Activated effector memory CD4-positive, alpha-beta T cell treated with anti-CD3 and anti-CD28 coated beads, Interleukin-2, amount 50 U/mL, for 16 hours (primary cell): ENCODE results near the gene RPS19BP1.
A peak's percentile ranks its signal among the peaks of the same experiment; 100 is the strongest.
"Not testable (repeated sequence)": the region's sequence is repeated elsewhere in the genome, so short reads cannot be mapped to it uniquely, and the experiment has no call there.

ENCODE experiments used
- DNase-seq: peaks from one replicate; pipeline ENCODE4 v3.0.0-alpha.2; 2020

RPS19BP1 gene

GRCh38 chr22:39510529-39511149, 21.9 kb downstream of the RPS19BP1 start:
- no peak for DNase-seq

- DNase-seq: no peak
These were observed 24.2 kb downstream of the RPS19BP1 start for GRCh38 chr22:39508393-39508792.

GRCh38 chr22:39507021-39507420, 25.5 kb downstream of the RPS19BP1 start:
- not testable (repeated sequence) for DNase-seq

GRCh38 chr22:39504071-39504470, 28.5 kb downstream of the RPS19BP1 start:
- DNase-seq: no peak

- no peak for DNase-seq
These were observed 28.9 kb downstream of the RPS19BP1 start for GRCh38 chr22:39503630-39504029.

- DNase-seq: no peak
These were observed 29.6 kb downstream of the RPS19BP1 start for GRCh38 chr22:39502789-39503409.

GRCh38 chr22:39502109-39502788, 30.3 kb downstream of the RPS19BP1 start, which contains the start of gene MIEF1:
MIEF1 (plus strand) TSS chr22:39502290; CDS start chr22:39511295, 9,005 bp downstream.
- peak; percentile 96 for DNase-seq

GRCh38 chr22:39501644-39502108, 30.9 kb downstream of the RPS19BP1 start:
- no peak for DNase-seq

GRCh38 chr22:39500101-39500500, 32.4 kb downstream of the RPS19BP1 start:
- no peak for DNase-seq

- no peak for DNase-seq
These were observed 33.7 kb downstream of the RPS19BP1 start for GRCh38 chr22:39498802-39499201.

GRCh38 chr22:39498368-39498767, 34.2 kb downstream of the RPS19BP1 start:
- DNase-seq: no peak

- no peak for DNase-seq
These were observed 35.1 kb downstream of the RPS19BP1 start for GRCh38 chr22:39497429-39497828.

- DNase-seq: peak; percentile 84
These were observed 36.3 kb downstream of the RPS19BP1 start for GRCh38 chr22:39496131-39496838.

GRCh38 chr22:39494471-39495120, 38.0 kb downstream of the RPS19BP1 start:
- DNase-seq: no peak

- DNase-seq: no peak
These were observed 38.8 kb downstream of the RPS19BP1 start for GRCh38 chr22:39493759-39494158.

- DNase-seq: no peak
These were observed 40.4 kb downstream of the RPS19BP1 start for GRCh38 chr22:39492186-39492585.

- DNase-seq: no peak
These were observed 40.9 kb downstream of the RPS19BP1 start for GRCh38 chr22:39491696-39492095.

- no peak for DNase-seq
These were observed 41.4 kb downstream of the RPS19BP1 start for GRCh38 chr22:39490966-39491680.

GRCh38 chr22:39490135-39490798, 42.3 kb downstream of the RPS19BP1 start:
- peak; percentile 93 for DNase-seq

GRCh38 chr22:39489094-39490068, 43.2 kb downstream of the RPS19BP1 start:
- DNase-seq: no peak
